ENCODE results near the gene LRRC26. TPM values are rescaled to one million over a fixed set of nuclear protein-coding genes. Genes with fewer than 3 reads are reported as not detected.

LRRC26 gene
- polyA plus RNA-seq (ENCODE audit: insufficient read length in 10 of 10) = not detected
- long read RNA-seq, donor 1 = 0 reads
- long read RNA-seq, donor 2 = 0 reads
- long read RNA-seq, donor 3 = 0 reads
- long read RNA-seq, donor 4 = 0 reads
- long read RNA-seq, donor 5 = 0 reads
- long read RNA-seq, donor 6 = 0 reads
- long read RNA-seq, donor 7 = 0 reads
- long read RNA-seq, donor 8 = 0 reads
- long read RNA-seq, donor 9 = 0 reads

- DNase-seq = no peak
Observed at GRCh38 chr9:137169896-137170358, at the start of gene LRRC26. TSS of gene LRRC26 (minus strand) at chr9:137170051. CDS start at chr9:137169943, 108 bp downstream.

- no peak for DNase-seq
Observed at GRCh38 chr9:137218754-137219271, 49.0 kb upstream of the LRRC26 start.

GRCh38 chr9:137218212-137218753 is 48.4 kb upstream of the LRRC26 start:
- no peak for DNase-seq

GRCh38 chr9:137217276-137218211 is 47.7 kb upstream of the LRRC26 start:
- no peak for DNase-seq

- no peak for DNase-seq
Observed at GRCh38 chr9:137216188-137216965, 46.5 kb upstream of the LRRC26 start.

- no peak for DNase-seq
Observed at GRCh38 chr9:137215196-137215986, 45.5 kb upstream of the LRRC26 start.

GRCh38 chr9:137214620-137215019 is 44.8 kb upstream of the LRRC26 start:
- DNase-seq = no peak

- DNase-seq = no peak
Observed at GRCh38 chr9:137213160-137214060, 43.6 kb upstream of the LRRC26 start.

GRCh38 chr9:137212520-137212919 is 42.7 kb upstream of the LRRC26 start:
- DNase-seq = no peak

- DNase-seq = no peak
Observed at GRCh38 chr9:137211532-137211931, 41.7 kb upstream of the LRRC26 start.

- no peak for DNase-seq
Observed at GRCh38 chr9:137206602-137207001, 36.8 kb upstream of the LRRC26 start.

- DNase-seq = peak; percentile 86 to 96 (median 94)
Observed at GRCh38 chr9:137205126-137206069, 35.5 kb upstream of the LRRC26 start, which contains the start of the genes NDOR1 and TMEM203. TSS of gene NDOR1 (plus strand) at chr9:137205700. CDS start at chr9:137205778, 78 bp downstream. TSS of gene TMEM203 (minus strand) at chr9:137205648. CDS start at chr9:137205414, 234 bp downstream.

- no peak for DNase-seq
Observed at GRCh38 chr9:137204731-137205125, 34.9 kb upstream of the LRRC26 start.

GRCh38 chr9:137202966-137203365 is 33.1 kb upstream of the LRRC26 start:
- no peak for DNase-seq

- DNase-seq = no peak
Observed at GRCh38 chr9:137201205-137201868, 31.5 kb upstream of the LRRC26 start.

GRCh38 chr9:137200311-137201204 is 30.7 kb upstream of the LRRC26 start, which contains the start of gene TPRN:
TSS of gene TPRN (minus strand) at chr9:137200741. CDS start at chr9:137200711, 30 bp downstream.
- peak; percentile 98 to 99 (median 98) for DNase-seq
